GM12874 (cell line): Measurements from ENCODE around the gene TRANK1.

Experiments used
- TF ChIP-seq, protein P1 (sequence below): IDR thresholded peaks from 2 replicates; pipeline ENCODE4 v1.5.1; 2011; ENCODE audit warnings: low read depth, mild to moderate bottlenecking, control low read depth, low read length, moderate library complexity; ENCODE audit not compliant: insufficient read depth

TRANK1 gene

DNA sequence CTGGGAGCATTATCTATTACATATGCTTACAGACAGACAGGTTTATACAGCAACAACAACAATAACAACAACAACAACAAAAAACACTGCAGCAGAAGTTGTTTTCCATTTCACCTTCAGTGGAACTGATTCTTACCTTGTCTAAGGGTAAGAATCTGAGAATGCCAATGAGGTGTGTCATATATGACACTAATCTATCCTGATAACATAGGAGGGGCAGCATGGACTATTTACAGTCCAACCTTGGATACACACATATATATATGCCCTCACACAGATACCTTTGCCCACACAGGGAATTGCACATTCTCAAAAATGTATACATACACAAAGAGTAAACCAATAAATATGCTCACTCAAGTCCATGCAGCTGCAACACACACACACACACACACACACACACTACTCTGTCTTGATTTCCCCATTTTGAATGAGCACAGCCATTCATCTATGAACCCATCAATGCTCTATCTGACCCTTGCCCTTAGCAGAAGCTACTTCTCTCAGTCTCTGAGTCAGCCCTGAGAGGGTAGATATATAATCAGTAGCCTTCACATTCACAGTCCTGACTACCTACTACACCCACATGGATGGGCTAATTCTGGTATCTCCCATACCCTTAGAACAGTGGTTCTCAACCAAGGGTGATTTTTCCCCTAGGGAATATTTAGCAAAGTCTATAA, 9.7 kb upstream of the TRANK1 start:
- TF ChIP-seq, protein P1, sequence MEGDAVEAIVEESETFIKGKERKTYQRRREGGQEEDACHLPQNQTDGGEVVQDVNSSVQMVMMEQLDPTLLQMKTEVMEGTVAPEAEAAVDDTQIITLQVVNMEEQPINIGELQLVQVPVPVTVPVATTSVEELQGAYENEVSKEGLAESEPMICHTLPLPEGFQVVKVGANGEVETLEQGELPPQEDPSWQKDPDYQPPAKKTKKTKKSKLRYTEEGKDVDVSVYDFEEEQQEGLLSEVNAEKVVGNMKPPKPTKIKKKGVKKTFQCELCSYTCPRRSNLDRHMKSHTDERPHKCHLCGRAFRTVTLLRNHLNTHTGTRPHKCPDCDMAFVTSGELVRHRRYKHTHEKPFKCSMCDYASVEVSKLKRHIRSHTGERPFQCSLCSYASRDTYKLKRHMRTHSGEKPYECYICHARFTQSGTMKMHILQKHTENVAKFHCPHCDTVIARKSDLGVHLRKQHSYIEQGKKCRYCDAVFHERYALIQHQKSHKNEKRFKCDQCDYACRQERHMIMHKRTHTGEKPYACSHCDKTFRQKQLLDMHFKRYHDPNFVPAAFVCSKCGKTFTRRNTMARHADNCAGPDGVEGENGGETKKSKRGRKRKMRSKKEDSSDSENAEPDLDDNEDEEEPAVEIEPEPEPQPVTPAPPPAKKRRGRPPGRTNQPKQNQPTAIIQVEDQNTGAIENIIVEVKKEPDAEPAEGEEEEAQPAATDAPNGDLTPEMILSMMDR: no peak

- TF ChIP-seq, protein P1: no peak
These were observed 603 bp upstream of the TRANK1 start for GRCh38 chr3:36945333-36945980.

GRCh38 chr3:36944012-36944640, 728 bp downstream of the TRANK1 start:
- TF ChIP-seq, protein P1: no peak

GRCh38 chr3:36943601-36944000, 1.3 kb downstream of the TRANK1 start:
- TF ChIP-seq, protein P1: no peak

GRCh38 chr3:36942638-36943248, 2.1 kb downstream of the TRANK1 start:
- TF ChIP-seq, protein P1: no peak

- TF ChIP-seq, protein P1: no peak
These were observed 3.2 kb downstream of the TRANK1 start for GRCh38 chr3:36941658-36942057.

DNA sequence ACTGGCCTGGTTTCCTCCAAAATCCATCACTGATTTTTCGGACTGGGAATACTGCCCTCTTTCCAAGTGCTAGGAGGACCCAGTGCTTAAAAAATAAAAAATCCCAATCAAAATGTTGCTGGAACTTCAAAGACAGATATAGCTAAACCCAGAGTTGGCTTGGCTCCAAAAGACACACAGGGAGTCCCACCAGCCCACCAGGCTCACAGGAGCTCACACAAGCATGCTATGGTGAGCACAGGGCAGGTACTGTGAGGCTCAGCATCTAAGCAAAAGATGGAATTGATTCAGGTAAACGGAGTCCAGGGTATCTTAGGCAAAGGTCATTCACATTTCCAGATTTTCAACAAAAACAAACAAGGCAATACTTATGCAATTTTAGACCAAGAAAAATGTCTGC, 3.7 kb downstream of the TRANK1 start:
- TF ChIP-seq, protein P1: no peak
